HG03565 (cell line): ENCODE measurements around the gene ANKRD16.

Source experiments
- ATAC-seq: cut with Tn5 transposase; IDR thresholded peaks from one replicate; pipeline ENCODE4 v1.9.1; 2021; ENCODE audit warnings: mild to moderate bottlenecking, moderate library complexity; ENCODE audit not compliant: unreplicated experiment

ANKRD16 gene

DNA sequence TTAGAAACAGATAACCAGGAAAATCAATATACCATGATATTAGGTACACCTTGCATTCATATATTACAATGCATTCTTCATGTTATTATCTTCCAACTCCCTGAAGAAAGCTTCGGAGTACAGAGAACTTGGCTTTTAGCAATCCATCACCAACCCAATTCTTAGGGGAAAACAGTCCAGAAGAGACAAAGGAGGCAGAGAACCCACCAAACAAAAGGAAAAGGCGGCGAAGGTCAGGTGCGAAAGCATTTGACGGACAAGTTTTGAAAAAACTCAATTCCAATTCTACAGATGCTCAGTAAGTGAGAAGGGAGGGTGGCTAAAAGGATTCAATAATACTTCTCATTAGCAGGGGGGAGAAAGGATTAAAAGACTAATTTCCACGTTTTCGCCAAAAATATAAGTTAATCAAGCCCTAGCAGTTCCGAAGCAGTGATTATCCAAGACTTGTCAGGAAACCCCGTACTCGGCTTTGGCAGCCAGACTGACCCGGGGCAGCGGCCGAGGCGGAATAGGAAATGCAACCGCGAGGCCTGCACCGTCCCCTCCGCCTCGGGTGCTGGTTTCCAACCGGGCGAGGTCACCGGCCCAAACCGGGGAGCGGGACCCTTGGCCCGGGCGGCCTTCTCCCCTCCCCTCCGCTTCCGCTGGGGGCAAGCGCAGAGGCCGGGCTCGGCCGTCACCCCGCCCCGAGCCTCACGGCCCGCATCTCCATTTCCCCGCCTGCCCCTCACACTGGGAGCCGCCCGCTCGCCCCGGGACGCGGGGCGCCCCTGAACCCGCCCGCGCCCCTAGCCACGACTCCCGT, 77.2 kb downstream of the ANKRD16 start:
- peak; percentile 4 for ATAC-seq
